ENCODE data around the gene PDE11A.

- TF ChIP-seq CTCF (IDR thresholded peaks at IDR 0.05 in 4 of 5, conservative IDR thresholded peaks at IDR 0.05 in 1 of 5) (no peak), POLR2A (IDR thresholded peaks at IDR 0.05) (no peak)
Observed at GRCh38 chr2:178119179-178119922, 46.8 kb upstream of the PDE11A start.
